A549 (cell line): ENCODE data around the gene TECR. TPM values are rescaled to one million over a fixed set of nuclear protein-coding genes. Genes with fewer than 3 reads are reported as not detected.
A peak's percentile ranks its signal among the peaks of the same experiment; 100 is the strongest.

Experiments
- ATAC-seq, 2 experiments: fragments of 200-7000 bp in 1 of 2; fragments of >200 bp in 1 of 2; cut with Nextera tagmentation in 1 of 2; cut with Tn5 transposase in 1 of 2; 3 replicates each; pipeline versions ENCODE4 v1.8.0 to v1.9.1; 2018 to 2020; ENCODE audit warnings: mild to moderate bottlenecking in 1 of 2, moderate library complexity in 1 of 2
- CTCF ChIA-PET: fragments of 300-600 bp; sonication (Branson Sonifier 250); formaldehyde crosslinking; extraction: SDS; loops from one replicate; lab custom pipeline; 2021; ENCODE audit warnings: antibody characterized with exemption, inconsistent platforms; lab: Yijun Ruan, JAX
- POLR2A ChIA-PET: fragments of 350-600 bp; formaldehyde crosslinking; extraction: SDS; loops from one replicate; lab custom pipeline; 2021; ENCODE audit warnings: antibody characterized with exemption, inconsistent platforms; lab: Yijun Ruan, JAX
- DNase-seq, 2 experiments: peaks; one replicate each; pipeline versions ENCODE4 v3.0.0 to v3.0.0-alpha.2; 2011 to 2016; ENCODE audit warnings: low read depth in 1 of 2, low spot score in 1 of 2
- FAIRE-seq: peaks from 2 replicates; lab custom pipeline; 2011; peaks lifted over from hg19 to GRCh38; lab: Jason Lieb, UNC
- H3K27ac ChIP-seq, 2 experiments: fragments of >200 bp; sonication (Bioruptor Twin); formaldehyde crosslinking; 3 replicates each; pipeline ENCODE4 v1.5.1; 2016 to 2017
- H3K4me1 ChIP-seq: fragments of >200 bp; sonication (Bioruptor Twin); formaldehyde crosslinking; 3 replicates; pipeline ENCODE4 v1.6.1; 2016
- H3K4me2 ChIP-seq: fragments of >200 bp; sonication (Bioruptor Twin); formaldehyde crosslinking; 3 replicates; pipeline ENCODE4 v1.6.1; 2016
- H3K4me3 ChIP-seq: fragments of >200 bp; sonication (Bioruptor Twin); formaldehyde crosslinking; 3 replicates; pipeline ENCODE4 v1.5.1; 2016
- H3K9me3 ChIP-seq: fragments of >200 bp; sonication (Bioruptor Twin); formaldehyde crosslinking; 3 replicates; pipeline ENCODE4 v1.6.1; 2016
- EHMT2 ChIP-seq: fragments of 200-600 bp; sonication (generic); IDR thresholded peaks from 2 replicates; pipeline ENCODE4 v1.6.1; 2016; ENCODE audit warnings: antibody characterized with exemption, low read depth, mild to moderate bottlenecking, moderate library complexity
- FOSL2 ChIP-seq, 2 experiments: fragments of 450-650 bp in 1 of 2; fragments of >200 bp in 1 of 2; sonication (Bioruptor Twin) in 1 of 2; formaldehyde crosslinking; IDR thresholded peaks; 2 replicates each; pipeline versions ENCODE4 v1.5.0 to v1.6.1; 2016 to 2020; ENCODE audit warnings: mild to moderate bottlenecking in 1 of 2, moderate library complexity in 1 of 2
- FOXS1 ChIP-seq: fragments of 250-450 bp; sonication (Bioruptor Pico); IDR thresholded peaks from 2 replicates; pipeline ENCODE4 v1.5.0; 2020; ENCODE audit warnings: mild to moderate bottlenecking, moderate library complexity
- HOXA7 ChIP-seq: fragments of 250-450 bp; sonication (Bioruptor Pico); IDR thresholded peaks from 2 replicates; pipeline ENCODE4 v1.5.0; 2020; ENCODE audit warnings: mild to moderate bottlenecking, moderate library complexity
- JUN ChIP-seq, 2 experiments: fragments of >200 bp; sonication (Bioruptor Twin); formaldehyde crosslinking; IDR thresholded peaks; 2 replicates in 1 of 2; 3 replicates in 1 of 2; pipeline ENCODE4 v1.6.1; 2016 to 2017
- KDM1A ChIP-seq: fragments of 200-600 bp; sonication (generic); IDR thresholded peaks from 2 replicates; pipeline ENCODE4 v1.6.1; 2016; ENCODE audit warnings: low read depth, mild to moderate bottlenecking
- KDM5A ChIP-seq: fragments of 200-600 bp; sonication (generic); IDR thresholded peaks from 2 replicates; pipeline ENCODE4 v1.6.1; 2016; ENCODE audit warnings: antibody characterized with exemption, mild to moderate bottlenecking
- MAFK ChIP-seq: fragments of 450-650 bp; IDR thresholded peaks from 2 replicates; pipeline ENCODE4 v1.6.1; 2014; ENCODE audit not compliant: partially characterized antibody
- MAX ChIP-seq: IDR thresholded peaks from 2 replicates; pipeline ENCODE4 v1.6.1; 2012
- MAZ ChIP-seq: fragments of 150-350 bp; IDR thresholded peaks from 2 replicates; pipeline ENCODE4 v1.6.1; 2014; ENCODE audit warnings: antibody characterized with exemption, low read depth, low read length, borderline replicate concordance
- NPAS2 ChIP-seq: fragments of 250-450 bp; sonication (Bioruptor Pico); IDR thresholded peaks from 2 replicates; pipeline ENCODE4 v1.8.0; 2022; ENCODE audit warnings: mild to moderate bottlenecking, moderate library complexity, borderline replicate concordance
- PHF8 ChIP-seq: fragments of 200-600 bp; sonication (generic); IDR thresholded peaks from 2 replicates; pipeline ENCODE4 v1.6.1; 2016; ENCODE audit warnings: low read depth, mild to moderate bottlenecking, antibody characterized with exemption, moderate library complexity, borderline replicate concordance
- POLR2A ChIP-seq: IDR thresholded peaks from 2 replicates; pipeline ENCODE4 v1.6.1; 2012; ENCODE audit warnings: mild to moderate bottlenecking, low read length
- RAD21 ChIP-seq, 2 experiments: fragments of >200 bp in 1 of 2; sonication (Bioruptor Twin) in 1 of 2; formaldehyde crosslinking in 1 of 2; IDR thresholded peaks in 1 of 2; conservative IDR thresholded peaks in 1 of 2; 2 replicates in 1 of 2; 3 replicates in 1 of 2; pipeline ENCODE4 v1.6.1; 2012 to 2018; ENCODE audit warnings: inconsistent platforms in 1 of 2
- RARB ChIP-seq: fragments of 250-450 bp; sonication (Bioruptor Pico); IDR thresholded peaks from 2 replicates; pipeline ENCODE4 v1.8.0; 2021; ENCODE audit warnings: mild to moderate bottlenecking, moderate library complexity
- RFX5 ChIP-seq: fragments of 450-650 bp; IDR thresholded peaks from 2 replicates; pipeline ENCODE4 v1.7.1; 2014; ENCODE audit warnings: antibody characterized with exemption, mild to moderate bottlenecking, moderate library complexity
- SMC3 ChIP-seq: fragments of >200 bp; sonication (Bioruptor Twin); formaldehyde crosslinking; IDR thresholded peaks from 3 replicates; pipeline ENCODE4 v1.6.1; 2018; ENCODE audit warnings: inconsistent platforms
- ZFP36 ChIP-seq: fragments of 450-650 bp; IDR thresholded peaks from 2 replicates; pipeline ENCODE4 v1.6.1; 2014; ENCODE audit warnings: borderline replicate concordance; ENCODE audit not compliant: partially characterized antibody
- ZNF302 ChIP-seq: fragments of 250-450 bp; sonication (Bioruptor Pico); IDR thresholded peaks from 2 replicates; pipeline ENCODE4 v1.9.0; 2021; ENCODE audit warnings: inconsistent platforms, mild to moderate bottlenecking, moderate library complexity
- WGBS: methylation state at CpG from one replicate; pipeline ENCODE4 v1.1.6; 2017; ENCODE audit errors: missing lambda C conversion rate; 5-methylcytosine and 5-hydroxymethylcytosine counted together
- polyA minus RNA-seq: library from RNA; depleted of rRNA, polyadenylated mRNA; stranded (reverse); fragments of >200 nt; gene quantifications from 2 replicates; pipeline ENCODE4 v1.2.3, GENCODE V29; 2011; rRNA and poly(A)+ RNA removed
- polyA plus RNA-seq, 4 experiments: library from polyadenylated mRNA; depleted of rRNA in 3 of 4; stranded (reverse); fragments of >200 nt; fragmentation: RNase III in 1 of 4; extraction: RNeasy Plus Mini Kit Qiagen cat#74134 plus additional on column Dnase treatment in 1 of 4; gene quantifications; 2 replicates in 3 of 4; 3 replicates in 1 of 4; pipeline ENCODE4 v1.2.3, GENCODE V29; 2011 to 2017
- TF ChIP-seq, protein P1 (sequence below): fragments of 450-650 bp; IDR thresholded peaks from 2 replicates; pipeline ENCODE4 v1.6.1; 2014; ENCODE audit warnings: antibody characterized with exemption
- TF ChIP-seq, protein P2 (sequence below): fragments of >200 bp; sonication (Bioruptor Twin); formaldehyde crosslinking; IDR thresholded peaks from 3 replicates; pipeline ENCODE4 v1.6.1; 2016
- TF ChIP-seq, protein P3 (sequence below): IDR thresholded peaks from 2 replicates; pipeline ENCODE4 v1.6.1; 2012
- TF ChIP-seq, protein P4 (sequence below): fragments of >200 bp; sonication (Bioruptor Twin); formaldehyde crosslinking; IDR thresholded peaks from 3 replicates; pipeline ENCODE4 v1.5.1; 2016

Gene TECR, protein sequence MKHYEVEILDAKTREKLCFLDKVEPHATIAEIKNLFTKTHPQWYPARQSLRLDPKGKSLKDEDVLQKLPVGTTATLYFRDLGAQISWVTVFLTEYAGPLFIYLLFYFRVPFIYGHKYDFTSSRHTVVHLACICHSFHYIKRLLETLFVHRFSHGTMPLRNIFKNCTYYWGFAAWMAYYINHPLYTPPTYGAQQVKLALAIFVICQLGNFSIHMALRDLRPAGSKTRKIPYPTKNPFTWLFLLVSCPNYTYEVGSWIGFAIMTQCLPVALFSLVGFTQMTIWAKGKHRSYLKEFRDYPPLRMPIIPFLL
- polyA plus RNA-seq (2011; rRNA removed) (74.4 and 87.7 TPM in 2 replicates), polyA plus RNA-seq (2017; fragmentation: RNase III; extraction: RNeasy Plus Mini Kit Qiagen cat#74134 plus additional on column Dnase treatment) (118 to 149 TPM (median 139 TPM) in 3 replicates), polyA minus RNA-seq (239 and 266 TPM in 2 replicates)
- 109 and 151 TPM in 2 replicates for polyA plus RNA-seq (2012; cell fraction: cytosol; rRNA removed)
- 315 and 372 TPM in 2 replicates for polyA plus RNA-seq (2012; cell fraction: nucleus; rRNA removed)

DNA sequence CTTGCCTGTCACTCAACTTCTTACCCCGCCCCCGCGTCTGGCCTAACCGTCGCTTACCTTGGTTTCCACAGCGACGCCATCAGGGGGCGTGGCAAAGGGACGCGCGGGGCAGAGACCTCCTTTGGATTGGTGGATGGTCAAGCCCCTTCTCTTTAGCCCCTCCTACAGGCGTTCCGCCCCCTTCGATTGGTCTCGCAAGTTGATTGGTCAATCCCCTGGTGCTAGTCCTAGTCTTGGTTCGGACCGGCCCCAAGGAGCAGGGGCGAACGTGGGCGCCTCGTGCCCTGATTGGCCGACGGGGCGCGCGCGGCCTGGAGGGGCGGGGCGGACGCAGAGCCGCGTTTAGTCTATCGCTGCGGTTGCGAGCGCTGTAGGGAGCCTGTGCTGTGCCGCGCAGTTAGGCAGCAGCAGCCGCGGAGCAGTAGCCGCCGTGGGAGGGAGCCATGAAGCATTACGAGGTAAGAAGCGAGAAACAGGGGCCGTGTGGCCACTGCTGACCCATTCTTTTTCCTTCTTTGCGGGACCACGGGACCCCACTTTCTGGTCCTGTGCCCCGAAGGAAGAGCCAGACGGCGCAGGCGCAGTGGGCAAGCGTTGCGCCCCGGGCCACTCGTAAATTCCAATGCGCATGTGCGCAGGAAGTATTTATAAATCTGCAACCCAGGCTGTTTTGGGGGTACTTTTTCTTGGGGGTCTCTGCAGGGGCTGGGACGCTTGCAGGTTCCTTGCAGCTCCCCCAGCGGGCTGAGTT is at the start of gene TECR:
TSS of gene TECR (plus strand) at position 341 of the 751 bp plus-strand sequence. CDS start at position 444, 103 bp downstream.
- ATAC-seq, result peak; percentile 97 to 98
- Histone ChIP-seq H3K4me2 (peak within 1 kb of the TSS; percentile 84), H3K4me1 (peaks cover 16% of the 10 kb centered on the region), H3K9me3 (no peaks in the 10 kb centered on the region), H3K27ac (peak within 1 kb of the TSS; percentile 81 to 89), H3K4me3 (peak within 1 kb of the TSS; percentile 59)
- POLR2A ChIA-PET, result interaction anchor here (1.1 kb wide), 1 partner anchor 11 kb away, joined by 4 read pairs; the partner anchor contains the start of gene DNAJB1
- peak; percentile 78 to 99 for DNase-seq
- TF ChIP-seq, protein P1, sequence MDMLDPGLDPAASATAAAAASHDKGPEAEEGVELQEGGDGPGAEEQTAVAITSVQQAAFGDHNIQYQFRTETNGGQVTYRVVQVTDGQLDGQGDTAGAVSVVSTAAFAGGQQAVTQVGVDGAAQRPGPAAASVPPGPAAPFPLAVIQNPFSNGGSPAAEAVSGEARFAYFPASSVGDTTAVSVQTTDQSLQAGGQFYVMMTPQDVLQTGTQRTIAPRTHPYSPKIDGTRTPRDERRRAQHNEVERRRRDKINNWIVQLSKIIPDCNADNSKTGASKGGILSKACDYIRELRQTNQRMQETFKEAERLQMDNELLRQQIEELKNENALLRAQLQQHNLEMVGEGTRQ, result peak; percentile 55
- peak; percentile 69 for TF ChIP-seq MAFK
- TF ChIP-seq ZNF302 (CRISPR knock-in tag), result no peak
- no peak for TF ChIP-seq KDM1A
- no peak for TF ChIP-seq MAZ
- TF ChIP-seq, protein P2, sequence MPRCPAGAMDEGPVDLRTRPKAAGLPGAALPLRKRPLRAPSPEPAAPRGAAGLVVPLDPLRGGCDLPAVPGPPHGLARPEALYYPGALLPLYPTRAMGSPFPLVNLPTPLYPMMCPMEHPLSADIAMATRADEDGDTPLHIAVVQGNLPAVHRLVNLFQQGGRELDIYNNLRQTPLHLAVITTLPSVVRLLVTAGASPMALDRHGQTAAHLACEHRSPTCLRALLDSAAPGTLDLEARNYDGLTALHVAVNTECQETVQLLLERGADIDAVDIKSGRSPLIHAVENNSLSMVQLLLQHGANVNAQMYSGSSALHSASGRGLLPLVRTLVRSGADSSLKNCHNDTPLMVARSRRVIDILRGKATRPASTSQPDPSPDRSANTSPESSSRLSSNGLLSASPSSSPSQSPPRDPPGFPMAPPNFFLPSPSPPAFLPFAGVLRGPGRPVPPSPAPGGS, result peak; percentile 60; the same call in 1 of the 3 replicates
- TF ChIP-seq JUN (IDR thresholded peaks at IDR 0.05), result peak in 1 of 2 experiments; percentile 77; a peak in 2 of 5 replicates
- TF ChIP-seq, protein P3, sequence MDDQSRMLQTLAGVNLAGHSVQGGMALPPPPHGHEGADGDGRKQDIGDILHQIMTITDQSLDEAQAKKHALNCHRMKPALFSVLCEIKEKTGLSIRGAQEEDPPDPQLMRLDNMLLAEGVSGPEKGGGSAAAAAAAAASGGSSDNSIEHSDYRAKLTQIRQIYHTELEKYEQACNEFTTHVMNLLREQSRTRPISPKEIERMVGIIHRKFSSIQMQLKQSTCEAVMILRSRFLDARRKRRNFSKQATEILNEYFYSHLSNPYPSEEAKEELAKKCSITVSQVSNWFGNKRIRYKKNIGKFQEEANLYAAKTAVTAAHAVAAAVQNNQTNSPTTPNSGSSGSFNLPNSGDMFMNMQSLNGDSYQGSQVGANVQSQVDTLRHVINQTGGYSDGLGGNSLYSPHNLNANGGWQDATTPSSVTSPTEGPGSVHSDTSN, result peak; percentile 91; the same call in 1 of the 2 replicates
- peak; percentile 53; the same call in 1 of the 2 replicates for TF ChIP-seq RFX5
- peak; percentile 93 for TF ChIP-seq POLR2A
- peak; percentile 37 for TF ChIP-seq MAX
- peak; percentile 87; the same call in 1 of the 2 replicates for TF ChIP-seq PHF8
- no peak for FAIRE-seq
- WGBS, result 3% methylated on average over 27 of the region's 59 CpGs
- CTCF ChIA-PET, result interaction anchor here (0.6 kb wide), 1 partner anchor 23 kb away, joined by 5 read pairs; no protein-coding TSS in a partner anchor

GRCh38 chr19:14479975-14480699 is 49.3 kb upstream of the TECR start:
- WGBS, result 83% methylated on average over 21 of the region's 43 CpGs
- ChIA-PET CTCF (interaction anchor here (0.5 to 4.6 kb wide), 31 partner anchors 8 to 349 kb away, joined by 3 to 22 read pairs (median 4); partner anchors contain the start of genes ASF1B, DNAJB1, GIPC1 and NDUFB7), POLR2A (no interaction called here)
- no peak overlapping the region for H3K4me2 ChIP-seq
- ATAC-seq (peak; percentile 42 to 75), DNase-seq (peak; percentile 60 to 63), FAIRE-seq (no peak)
- no peak for TF ChIP-seq RARB
- peak; percentile 50; the same call in 2 of the 3 replicates for TF ChIP-seq SMC3
- TF ChIP-seq EHMT2, result no peak
- no peak for TF ChIP-seq KDM5A
- no peak for TF ChIP-seq KDM1A
- TF ChIP-seq RAD21 (conservative IDR thresholded peaks at IDR 0.05 in 1 of 2, IDR thresholded peaks at IDR 0.05 in 1 of 2), result peak; percentile 46 to 49
- TF ChIP-seq JUN (IDR thresholded peaks at IDR 0.05), result no peak
- TF ChIP-seq FOXS1 (CRISPR knock-in tag), result no peak
- no peak for TF ChIP-seq HOXA7 (CRISPR knock-in tag)
- TF ChIP-seq, protein P1, result no peak
- no peak for TF ChIP-seq NPAS2
- TF ChIP-seq, protein P4, sequence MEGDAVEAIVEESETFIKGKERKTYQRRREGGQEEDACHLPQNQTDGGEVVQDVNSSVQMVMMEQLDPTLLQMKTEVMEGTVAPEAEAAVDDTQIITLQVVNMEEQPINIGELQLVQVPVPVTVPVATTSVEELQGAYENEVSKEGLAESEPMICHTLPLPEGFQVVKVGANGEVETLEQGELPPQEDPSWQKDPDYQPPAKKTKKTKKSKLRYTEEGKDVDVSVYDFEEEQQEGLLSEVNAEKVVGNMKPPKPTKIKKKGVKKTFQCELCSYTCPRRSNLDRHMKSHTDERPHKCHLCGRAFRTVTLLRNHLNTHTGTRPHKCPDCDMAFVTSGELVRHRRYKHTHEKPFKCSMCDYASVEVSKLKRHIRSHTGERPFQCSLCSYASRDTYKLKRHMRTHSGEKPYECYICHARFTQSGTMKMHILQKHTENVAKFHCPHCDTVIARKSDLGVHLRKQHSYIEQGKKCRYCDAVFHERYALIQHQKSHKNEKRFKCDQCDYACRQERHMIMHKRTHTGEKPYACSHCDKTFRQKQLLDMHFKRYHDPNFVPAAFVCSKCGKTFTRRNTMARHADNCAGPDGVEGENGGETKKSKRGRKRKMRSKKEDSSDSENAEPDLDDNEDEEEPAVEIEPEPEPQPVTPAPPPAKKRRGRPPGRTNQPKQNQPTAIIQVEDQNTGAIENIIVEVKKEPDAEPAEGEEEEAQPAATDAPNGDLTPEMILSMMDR, result peak; percentile 65
- TF ChIP-seq ZFP36, result no peak
- TF ChIP-seq FOSL2 (IDR thresholded peaks at IDR 0.05), result no peak
- TF ChIP-seq FOSL2 (CRISPR knock-in tag; IDR thresholded peaks at IDR 0.05), result no peak
- no peaks in the 10 kb centered on the region for H3K9me3 ChIP-seq
- H3K27ac ChIP-seq, result peak overlapping the region in 1 of 2 experiments; percentile 53; a peak in 2 of 6 replicates
- peaks cover 30% of the 10 kb centered on the region for H3K4me1 ChIP-seq
- H3K4me3 ChIP-seq, result no peak overlapping the region
